SIG-M5 treated with dmso at 0.1 percent for 504 hours (cell line): ENCODE data around the gene GP1BA.
A peak's percentile ranks its signal among the peaks of the same experiment; 100 is the strongest.

ENCODE experiments used
- DNase-seq: peaks from one replicate; lab custom pipeline; 2025; ENCODE audit not compliant: unreplicated experiment; lab: John Stamatoyannopoulos, UW

GP1BA gene

GRCh38 chr17:4931963-4932362, at the start of gene GP1BA:
Gene GP1BA, plus strand, starts transcription at chr17:4932277. Its CDS starts 328 bp downstream, at chr17:4932605.
- DNase-seq, result no peak

DNA sequence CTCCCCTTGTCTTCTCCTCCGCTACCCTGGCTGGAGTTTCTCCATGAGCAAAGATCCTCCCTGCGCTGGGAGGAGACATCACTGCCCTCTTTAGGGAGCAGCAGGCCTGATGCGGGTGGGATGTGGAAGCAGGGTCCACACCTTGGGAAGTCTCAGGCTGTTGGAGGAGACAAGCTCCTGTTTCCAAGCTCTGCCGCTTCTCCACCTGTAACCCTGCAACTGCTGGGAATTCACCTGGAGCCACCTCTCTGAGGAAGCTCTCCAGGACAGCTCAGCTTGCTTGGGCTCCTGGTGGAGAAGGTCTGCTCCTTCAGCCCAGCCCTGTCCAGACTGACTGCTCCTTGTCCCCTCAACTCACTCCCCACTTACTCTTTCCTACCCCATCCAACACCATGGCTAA, 47.6 kb upstream of the GP1BA start:
- no peak for DNase-seq

- no peak for DNase-seq
Observed at GRCh38 chr17:4886830-4887229, 45.2 kb upstream of the GP1BA start.

DNA sequence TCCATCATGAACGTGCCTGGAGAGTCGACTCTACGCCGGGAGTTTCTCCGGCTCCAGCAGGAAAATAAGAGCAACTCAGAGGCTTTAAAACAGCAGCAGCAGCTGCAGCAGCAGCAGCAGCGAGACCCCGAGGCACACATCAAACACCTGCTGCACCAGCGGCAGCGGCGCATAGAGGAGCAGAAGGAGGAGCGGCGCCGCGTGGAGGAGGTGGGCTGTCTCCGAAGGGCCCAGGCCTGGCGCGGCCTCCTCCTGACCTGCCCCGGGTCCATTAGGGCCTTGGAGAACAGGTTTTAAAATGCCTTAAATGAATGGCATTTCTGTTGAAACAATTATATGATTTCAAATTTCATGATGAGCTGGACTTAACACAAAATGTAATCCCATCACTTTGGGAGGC, 44.5 kb upstream of the GP1BA start:
- no peak for DNase-seq

DNA sequence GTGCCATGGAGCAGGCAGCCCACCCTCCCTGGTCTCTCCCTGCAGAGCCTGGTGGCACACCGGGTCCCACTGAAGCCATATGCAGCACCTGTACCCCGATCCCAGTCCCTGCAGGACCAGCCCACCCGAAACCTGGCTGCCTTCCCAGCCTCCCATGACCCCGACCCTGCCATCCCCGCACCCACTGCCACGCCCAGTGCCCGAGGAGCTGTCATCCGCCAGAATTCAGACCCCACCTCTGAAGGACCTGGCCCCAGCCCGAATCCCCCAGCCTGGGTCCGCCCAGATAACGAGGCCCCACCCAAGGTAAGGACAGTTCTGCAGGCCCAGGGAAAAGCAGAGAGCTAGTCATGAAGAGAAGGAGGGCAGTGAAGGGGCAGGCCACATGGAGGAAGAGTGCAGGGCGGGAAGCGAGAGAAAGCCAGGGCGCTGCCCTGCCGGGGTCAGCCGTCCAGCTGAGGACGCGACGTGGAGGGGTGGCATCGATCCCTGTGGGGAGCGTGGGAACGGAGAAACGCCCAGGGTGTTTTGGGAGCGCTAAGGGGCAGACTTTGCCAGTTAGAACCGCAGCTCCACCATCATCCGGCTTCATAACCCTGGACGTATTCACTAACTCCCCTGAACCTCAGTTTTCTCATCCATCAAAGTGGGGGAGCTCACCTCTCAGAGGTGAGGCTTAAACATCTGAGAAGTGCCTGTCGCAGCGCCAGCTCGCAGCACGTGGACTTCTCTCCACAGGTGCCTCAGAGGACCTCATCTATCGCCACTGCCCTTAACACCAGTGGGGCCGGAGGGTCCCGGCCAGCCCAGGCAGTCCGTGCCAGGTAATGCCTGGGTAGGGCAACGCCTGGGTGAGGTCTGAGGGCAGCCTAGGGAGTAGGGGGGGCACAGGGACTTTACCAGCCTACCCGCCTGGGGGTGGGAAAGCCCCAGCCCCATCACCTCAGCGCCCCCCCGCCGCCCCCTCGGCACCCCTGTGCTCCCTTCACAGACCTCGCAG, 40.4 kb upstream of the GP1BA start:
- no peak for DNase-seq

- DNase-seq, result no peak
Observed at GRCh38 chr17:4892499-4893221, 39.4 kb upstream of the GP1BA start.

DNA sequence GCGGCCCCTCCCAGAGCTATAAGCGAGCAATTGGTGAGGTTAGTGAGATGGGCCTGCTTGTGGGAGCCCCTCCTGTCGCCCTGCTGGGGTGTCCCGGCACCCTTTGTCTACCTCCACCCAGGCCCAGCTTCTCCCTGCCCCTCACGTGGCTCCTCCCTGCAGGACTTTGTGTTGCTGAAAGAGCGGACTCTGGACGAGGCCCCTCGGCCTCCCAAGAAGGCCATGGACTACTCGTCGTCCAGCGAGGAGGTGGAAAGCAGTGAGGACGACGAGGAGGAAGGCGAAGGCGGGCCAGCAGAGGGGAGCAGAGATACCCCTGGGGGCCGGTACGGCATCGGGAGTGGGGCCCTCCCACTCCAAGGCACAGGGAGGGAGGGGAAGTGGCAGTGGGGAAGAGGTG, 38.8 kb upstream of the GP1BA start:
- DNase-seq, result no peak

DNA sequence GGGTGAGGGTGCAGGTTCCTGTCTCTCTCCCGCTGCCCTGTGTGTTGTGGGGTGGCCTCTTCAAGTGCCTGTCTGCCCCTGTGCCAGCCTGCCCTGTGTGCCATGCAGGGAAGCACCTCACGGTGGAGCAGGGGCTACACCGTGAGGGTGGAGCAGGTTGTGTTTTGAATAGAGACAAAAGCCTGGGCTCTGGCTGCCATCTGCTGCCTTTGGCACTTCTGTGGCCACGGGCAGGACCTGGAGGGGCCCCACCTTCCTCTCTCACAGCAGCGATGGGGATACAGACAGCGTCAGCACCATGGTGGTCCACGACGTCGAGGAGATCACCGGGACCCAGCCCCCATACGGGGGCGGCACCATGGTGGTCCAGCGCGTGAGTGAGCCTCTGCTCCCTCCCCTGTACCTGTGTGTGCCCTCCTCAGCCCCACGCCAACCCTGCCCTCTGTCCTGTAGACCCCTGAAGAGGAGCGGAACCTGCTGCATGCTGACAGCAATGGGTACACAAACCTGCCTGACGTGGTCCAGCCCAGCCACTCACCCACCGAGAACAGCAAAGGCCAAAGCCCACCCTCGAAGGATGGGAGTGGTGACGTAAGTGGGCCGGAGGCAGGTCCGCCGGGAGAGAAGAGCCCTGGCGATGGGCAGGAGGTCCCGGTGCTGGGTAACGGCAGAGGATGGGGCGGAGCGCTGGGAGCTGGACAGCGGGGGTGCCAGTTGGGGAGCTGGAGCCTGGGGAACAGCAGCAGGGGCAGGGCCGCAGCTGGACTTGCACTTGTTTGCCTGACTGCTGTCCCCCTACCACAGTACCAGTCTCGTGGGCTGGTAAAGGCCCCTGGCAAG, 38.1 kb upstream of the GP1BA start:
- DNase-seq, result no peak

- no peak for DNase-seq
Observed at GRCh38 chr17:4895121-4895520, 37.0 kb upstream of the GP1BA start.

- DNase-seq, result no peak
Observed at GRCh38 chr17:4895657-4896331, 36.3 kb upstream of the GP1BA start.

DNA sequence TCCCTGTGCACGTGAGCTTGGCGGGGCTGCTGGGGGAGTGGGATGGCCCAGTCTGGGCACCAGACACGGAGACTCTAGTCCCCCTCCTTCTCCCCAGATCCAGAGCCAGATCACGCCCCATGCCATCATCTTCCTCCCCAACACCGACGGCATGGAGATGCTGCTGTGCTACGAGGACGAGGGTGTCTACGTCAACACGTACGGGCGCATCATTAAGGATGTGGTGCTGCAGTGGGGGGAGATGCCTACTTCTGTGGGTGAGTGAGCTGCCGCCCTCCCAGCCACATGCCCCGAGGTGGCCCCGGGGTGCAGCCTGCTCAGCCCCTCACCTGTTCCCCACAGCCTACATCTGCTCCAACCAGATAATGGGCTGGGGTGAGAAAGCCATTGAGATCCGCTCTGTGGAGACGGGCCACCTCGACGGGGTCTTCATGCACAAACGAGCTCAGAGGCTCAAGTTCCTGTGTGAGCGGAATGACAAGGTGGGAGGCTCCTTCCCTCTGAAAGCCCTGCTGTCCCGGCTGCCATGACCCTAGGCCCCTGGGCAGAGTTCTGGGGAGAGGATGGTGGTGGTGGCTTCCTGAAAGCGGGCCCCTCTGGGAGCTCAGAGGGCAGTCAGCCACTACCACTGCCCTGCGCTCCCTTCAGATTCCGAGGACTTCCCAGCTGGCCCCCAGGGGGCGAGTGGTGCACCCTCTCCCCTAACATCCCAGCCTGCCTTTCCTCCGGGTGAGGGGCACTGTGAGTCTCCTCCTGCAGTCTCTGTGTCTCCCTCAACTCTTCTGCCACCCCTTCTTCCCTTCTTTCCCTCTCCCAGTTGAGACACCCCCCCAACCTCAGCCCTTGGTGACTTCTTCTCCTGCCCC, 35.5 kb upstream of the GP1BA start:
- DNase-seq, result no peak

DNA sequence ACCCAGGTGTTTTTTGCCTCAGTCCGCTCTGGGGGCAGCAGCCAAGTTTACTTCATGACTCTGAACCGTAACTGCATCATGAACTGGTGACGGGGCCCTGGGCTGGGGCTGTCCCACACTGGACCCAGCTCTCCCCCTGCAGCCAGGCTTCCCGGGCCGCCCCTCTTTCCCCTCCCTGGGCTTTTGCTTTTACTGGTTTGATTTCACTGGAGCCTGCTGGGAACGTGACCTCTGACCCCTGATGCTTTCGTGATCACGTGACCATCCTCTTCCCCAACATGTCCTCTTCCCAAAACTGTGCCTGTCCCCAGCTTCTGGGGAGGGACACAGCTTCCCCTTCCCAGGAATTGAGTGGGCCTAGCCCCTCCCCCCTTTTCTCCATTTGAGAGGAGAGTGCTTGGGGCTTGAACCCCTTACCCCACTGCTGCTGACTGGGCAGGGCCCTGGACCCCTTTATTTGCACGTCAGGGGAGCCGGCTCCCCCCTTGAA, 34.8 kb upstream of the GP1BA start:
- no peak for DNase-seq

DNA sequence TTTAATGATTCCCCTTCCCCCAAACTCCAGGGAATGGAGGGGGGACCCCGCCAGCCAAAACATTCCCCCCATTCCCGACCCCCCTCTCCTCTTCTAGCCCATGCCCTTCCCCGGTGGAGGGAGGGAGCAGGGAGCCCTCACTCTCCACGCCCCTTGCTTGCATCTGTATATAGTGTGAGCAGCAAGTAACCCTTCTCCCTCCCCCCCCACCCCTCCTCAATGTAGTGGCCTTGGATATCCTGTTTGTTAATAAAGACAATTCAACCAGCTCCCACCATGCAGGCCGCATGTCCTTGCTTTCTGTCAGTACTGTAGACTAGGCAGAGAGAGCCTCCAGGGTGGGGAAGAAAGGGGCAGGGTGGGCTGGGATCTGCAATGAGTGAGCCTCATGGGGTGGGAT, 34.3 kb upstream of the GP1BA start:
- DNase-seq, result no peak

- DNase-seq, result no peak
Observed at GRCh38 chr17:4898351-4898750, 33.7 kb upstream of the GP1BA start.

DNA sequence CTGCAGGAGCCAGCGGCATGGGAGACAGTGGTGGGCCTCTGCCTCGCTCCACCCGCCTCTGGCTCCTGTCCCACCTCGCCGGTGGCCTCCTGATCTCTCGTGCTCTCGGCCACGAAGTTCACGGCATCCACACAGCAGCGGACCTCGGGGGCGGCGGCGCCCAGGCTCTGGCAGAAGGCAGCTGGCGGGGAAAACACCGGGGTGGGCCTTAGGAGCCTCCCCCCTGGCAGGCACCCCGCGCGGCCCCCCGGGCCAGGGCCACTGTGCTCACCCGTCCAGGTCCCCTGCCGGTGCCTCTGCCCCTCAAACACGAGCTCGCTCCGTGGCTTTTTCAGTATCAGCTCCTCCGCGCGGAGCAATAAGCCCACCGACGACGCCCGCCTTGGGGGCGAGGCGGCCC, 33.1 kb upstream of the GP1BA start:
- no peak for DNase-seq

- peak; percentile 71 for DNase-seq
Observed at GRCh38 chr17:4899341-4900230, 32.5 kb upstream of the GP1BA start, which contains the start of gene C17orf107. Gene C17orf107, plus strand, starts transcription at chr17:4899536. Its CDS starts 227 bp downstream, at chr17:4899763.

GRCh38 chr17:4900231-4901107, 31.6 kb upstream of the GP1BA start:
- no peak for DNase-seq
